HepG2 (cell line): ENCODE data around the gene LCE1C. TPM values are rescaled to one million over a fixed set of nuclear protein-coding genes. Genes with fewer than 3 reads are reported as not detected.

Experiments
- ATAC-seq: fragments of 200-7000 bp; cut with Tn5 transposase; 3 replicates; pipeline ENCODE4 v1.9.1; 2020; ENCODE audit warnings: mild to moderate bottlenecking, moderate library complexity
- BruUV-seq: library from RNA; stranded (reverse); fragments of 400-500 nt; replicated peaks from 2 replicates; lab custom pipeline; 2021; lab: Mats Ljungman, UMichigan
- CTCF ChIA-PET: fragments of 300-600 bp; formaldehyde crosslinking; extraction: SDS; loops from one replicate; lab custom pipeline; 2021; ENCODE audit warnings: low total read pairs, inconsistent platforms, low intra/inter-chr PET ratio; lab: Yijun Ruan, JAX
- POLR2A ChIA-PET: fragments of 350-600 bp; sonication (Branson Sonifier 250); formaldehyde crosslinking; loops from one replicate; lab custom pipeline; 2020; ENCODE audit warnings: antibody characterized with exemption, inconsistent platforms; lab: Yijun Ruan, JAX
- DNase-seq: peaks from one replicate; pipeline ENCODE4 v3.0.0-alpha.2; 2015; ENCODE audit warnings: low spot score
- FAIRE-seq: peaks from 3 replicates; lab custom pipeline; 2011; peaks lifted over from hg19 to GRCh38; lab: Jason Lieb, UNC
- H2AFZ ChIP-seq: one replicate; pipeline ENCODE4 v1.6.1; 2011; ENCODE audit warnings: low read length, inconsistent platforms
- H3K27ac ChIP-seq: fragments of 300-600 bp; 3 replicates; pipeline ENCODE4 v1.8.0; 2011; ENCODE audit warnings: mixed run types, mild to moderate bottlenecking, mixed read lengths, low read length, inconsistent platforms; ENCODE audit not compliant: insufficient read depth; ENCODE audit errors: extremely low read length
- H3K27me3 ChIP-seq, 2 experiments: fragments of 200-600 bp in 1 of 2; 2 replicates in 1 of 2; 3 replicates in 1 of 2; pipeline versions ENCODE4 v1.6.0 to v1.8.0; 2011; ENCODE audit warnings: low read length in 2 of 2, mild to moderate bottlenecking in 2 of 2, moderate library complexity in 2 of 2, inconsistent platforms in 1 of 2; ENCODE audit not compliant: insufficient read depth in 2 of 2, control insufficient read depth in 1 of 2
- H3K36me3 ChIP-seq, 2 experiments: fragments of 200-600 bp in 1 of 2; replicated peaks in 1 of 2; 2 replicates in 1 of 2; 3 replicates in 1 of 2; pipeline versions ENCODE4 v1.5.1 to v1.8.0; 2011; ENCODE audit warnings: low read length in 2 of 2, inconsistent platforms in 1 of 2; ENCODE audit not compliant: insufficient read depth in 2 of 2, control insufficient read depth in 1 of 2
- H3K4me1 ChIP-seq: 2 replicates; pipeline ENCODE4 v1.5.1; 2012; ENCODE audit warnings: low read length, inconsistent platforms; ENCODE audit not compliant: insufficient read depth
- H3K4me2 ChIP-seq: 2 replicates; pipeline ENCODE4 v1.6.0; 2011; ENCODE audit warnings: low read depth, low read length, inconsistent platforms
- H3K4me3 ChIP-seq, 3 experiments: fragments of 200-600 bp in 1 of 3; sonication (generic), shearing (Covaris generic) in 1 of 3; replicated peaks in 1 of 3; 2 replicates each; pipeline ENCODE4 v1.5.1; 2011 to 2016; ENCODE audit warnings: low read length in 3 of 3, inconsistent platforms in 2 of 3, low read depth in 2 of 3, mild to moderate bottlenecking in 2 of 3, control low read depth in 1 of 3, mixed read lengths in 1 of 3; ENCODE audit not compliant: insufficient read depth in 1 of 3
- H3K79me2 ChIP-seq: one replicate; pipeline ENCODE4 v1.6.1; 2011; ENCODE audit warnings: low read length, inconsistent platforms; ENCODE audit not compliant: insufficient read depth
- H3K9ac ChIP-seq: 2 replicates; pipeline ENCODE4 v1.6.0; 2011; ENCODE audit warnings: mild to moderate bottlenecking, low read depth, low read length, inconsistent platforms; ENCODE audit not compliant: insufficient read depth
- H3K9me3 ChIP-seq: 2 replicates; pipeline ENCODE4 v1.5.1; 2012; ENCODE audit warnings: mild to moderate bottlenecking, low read length
- H4K20me1 ChIP-seq: 2 replicates; pipeline ENCODE4 v1.6.0; 2011; ENCODE audit warnings: inconsistent platforms, mild to moderate bottlenecking, low read length, moderate library complexity; ENCODE audit not compliant: insufficient read depth
- HNF4A ChIP-seq: sonication (generic); formaldehyde crosslinking; IDR thresholded peaks from 2 replicates; pipeline ENCODE4 v1.4.0; 2020; ENCODE audit warnings: missing genetic modification reagents
- JUND ChIP-seq: sonication (generic); formaldehyde crosslinking; IDR thresholded peaks from 2 replicates; pipeline ENCODE4 v1.8.0; 2022; ENCODE audit warnings: mild to moderate bottlenecking, missing genetic modification reagents
- RBFOX2 ChIP-seq: fragments of 200-400 bp; formaldehyde crosslinking; IDR thresholded peaks from 2 replicates; pipeline ENCODE4 v1.6.1; 2017; ENCODE audit warnings: low read depth, mild to moderate bottlenecking, low read length
- SMAD9 ChIP-seq: sonication (generic); formaldehyde crosslinking; IDR thresholded peaks from 2 replicates; pipeline ENCODE4 v1.5.1; 2020; ENCODE audit warnings: mild to moderate bottlenecking, missing genetic modification reagents
- TARDBP ChIP-seq: sonication (generic); formaldehyde crosslinking; IDR thresholded peaks from 2 replicates; pipeline ENCODE4 v1.8.0; 2022; ENCODE audit warnings: mild to moderate bottlenecking, missing genetic modification reagents
- THAP11 ChIP-seq: IDR thresholded peaks from 2 replicates; pipeline ENCODE4 v1.6.1; 2016; ENCODE audit warnings: missing biosample characterization, missing genetic modification reagents
- ZNF225 ChIP-seq: sonication (generic); formaldehyde crosslinking; IDR thresholded peaks from 2 replicates; pipeline ENCODE4 v1.4.0; 2020; ENCODE audit warnings: mild to moderate bottlenecking, missing genetic modification reagents
- WGBS: methylation state at CpG from one replicate; pipeline ENCODE4 v1.1.6; 2017; ENCODE audit warnings: low lambda C conversion rate; 5-methylcytosine and 5-hydroxymethylcytosine counted together
- in situ Hi-C: cut with HindIII; loops from 2 replicates; pipeline ENCODE4 v1.10.0; 2017; ENCODE audit warnings: low pct_unique_long_range_greater_than_20kb; ENCODE audit not compliant: extremely low pct_ligation_motif_present
- intact Hi-C: fragments of 100-400 bp; cut with micrococcal nuclease; formaldehyde crosslinking; loops from one replicate; pipeline ENCODE4 v1.10.0; 2022; ENCODE audit not compliant: unreplicated experiment
- polyA plus RNA-seq, 8 experiments: library from polyadenylated mRNA; depleted of rRNA in 3 of 8; stranded (reverse) in 7 of 8; unstranded in 1 of 8; fragments of >200 nt; fragmentation: Illumina TruSeq in 4 of 8; extraction: Trizol in 4 of 8; gene quantifications; 2 replicates each; pipeline versions ENCODE4 v1.2.1 to v1.2.3, GENCODE V29; 2011 to 2016; ENCODE audit warnings: low read depth in 4 of 8, missing spikeins in 1 of 8, mixed read lengths in 1 of 8; ENCODE audit not compliant: insufficient read depth in 1 of 8
- total RNA-seq, 5 experiments: library from RNA; depleted of rRNA; stranded (reverse); fragments of >200 nt; fragmentation: Illumina TruSeq; extraction: Trizol; gene quantifications; 2 replicates each; pipeline ENCODE4 v1.2.3, GENCODE V29; 2016; ENCODE audit warnings: low read depth in 1 of 5
- TF ChIP-seq, protein P1 (sequence below): sonication (generic); formaldehyde crosslinking; IDR thresholded peaks from 2 replicates; pipeline ENCODE4 v1.4.0; 2020; ENCODE audit warnings: missing genetic modification reagents, low read depth, mild to moderate bottlenecking, borderline replicate concordance
- TF ChIP-seq, protein P2 (sequence below): sonication (generic); formaldehyde crosslinking; IDR thresholded peaks from 2 replicates; pipeline ENCODE4 v1.5.1; 2020; ENCODE audit warnings: mild to moderate bottlenecking, moderate library complexity, missing genetic modification reagents
- TF ChIP-seq, protein P3 (sequence below): sonication (generic); formaldehyde crosslinking; IDR thresholded peaks from 2 replicates; pipeline ENCODE4 v1.5.0; 2020; ENCODE audit warnings: mild to moderate bottlenecking, low read depth, missing genetic modification reagents, borderline replicate concordance

LCE1C gene
- total and polyA plus RNA-seq, 2 of the 13 experiments (the other 11 are each of a cell fraction or from before 2014, with no cell fraction given) = not detected

DNA sequence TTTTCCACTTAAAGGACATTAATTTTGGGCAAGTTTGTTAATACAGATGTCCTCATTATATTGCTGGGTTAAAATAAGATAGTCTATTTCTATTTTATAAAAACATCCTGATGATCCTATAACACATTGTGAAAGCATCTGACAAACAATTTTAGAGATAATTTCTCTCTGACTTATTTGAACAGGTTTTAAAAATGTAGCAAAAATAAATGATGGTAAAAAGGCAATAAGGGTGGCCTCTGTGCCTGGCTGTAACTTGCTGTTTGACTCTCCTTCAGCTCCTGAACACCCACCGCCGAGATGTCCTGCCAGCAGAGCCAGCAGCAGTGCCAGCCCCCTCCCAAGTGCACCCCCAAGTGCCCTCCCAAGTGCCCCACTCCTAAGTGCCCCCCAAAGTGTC, 20.7 kb upstream of the LCE1C start, which contains the start of gene LCE1A:
LCE1A (plus strand) TSS at position 301 of the 400 bp plus-strand sequence; CDS start at position 301, 0 bp downstream.
- Histone ChIP-seq H3K4me2 (no peak within 1 kb of the TSS), H3K9ac (no peak within 1 kb of the TSS), H3K9me3 (no peaks in the 10 kb centered on the region), H4K20me1 (no peaks in the 10 kb centered on the region), H3K27me3 (no peaks in the 10 kb centered on the region), H2AFZ (no peak within 1 kb of the TSS)
- CTCF ChIA-PET = no interaction called here
- intact Hi-C loops = no loop called here
- FAIRE-seq = no peak
- BruUV-seq = no TSS peak
- TF ChIP-seq THAP11 (CRISPR knock-in tag) (no peak), TARDBP (CRISPR knock-in tag) (no peak), HNF4A (CRISPR knock-in tag) (no peak), ZNF225 (CRISPR knock-in tag) (no peak), JUND (CRISPR knock-in tag) (no peak), SMAD9 (CRISPR knock-in tag) (no peak), RBFOX2 (no peak)
- TF ChIP-seq, protein P1, sequence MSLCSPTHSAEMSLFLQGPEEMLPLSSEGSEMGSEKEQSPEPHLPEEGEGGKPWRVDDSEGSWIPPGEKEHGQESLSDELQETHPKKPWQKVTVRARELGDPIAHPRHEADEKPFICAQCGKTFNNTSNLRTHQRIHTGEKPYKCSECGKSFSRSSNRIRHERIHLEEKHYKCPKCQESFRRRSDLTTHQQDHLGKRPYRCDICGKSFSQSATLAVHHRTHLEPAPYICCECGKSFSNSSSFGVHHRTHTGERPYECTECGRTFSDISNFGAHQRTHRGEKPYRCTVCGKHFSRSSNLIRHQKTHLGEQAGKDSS = no peak
- TF ChIP-seq, protein P2, sequence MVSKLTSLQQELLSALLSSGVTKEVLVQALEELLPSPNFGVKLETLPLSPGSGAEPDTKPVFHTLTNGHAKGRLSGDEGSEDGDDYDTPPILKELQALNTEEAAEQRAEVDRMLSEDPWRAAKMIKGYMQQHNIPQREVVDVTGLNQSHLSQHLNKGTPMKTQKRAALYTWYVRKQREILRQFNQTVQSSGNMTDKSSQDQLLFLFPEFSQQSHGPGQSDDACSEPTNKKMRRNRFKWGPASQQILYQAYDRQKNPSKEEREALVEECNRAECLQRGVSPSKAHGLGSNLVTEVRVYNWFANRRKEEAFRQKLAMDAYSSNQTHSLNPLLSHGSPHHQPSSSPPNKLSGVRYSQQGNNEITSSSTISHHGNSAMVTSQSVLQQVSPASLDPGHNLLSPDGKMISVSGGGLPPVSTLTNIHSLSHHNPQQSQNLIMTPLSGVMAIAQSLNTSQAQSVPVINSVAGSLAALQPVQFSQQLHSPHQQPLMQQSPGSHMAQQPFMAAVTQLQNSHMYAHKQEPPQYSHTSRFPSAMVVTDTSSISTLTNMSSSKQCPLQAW = no peak
- TF ChIP-seq, protein P3, sequence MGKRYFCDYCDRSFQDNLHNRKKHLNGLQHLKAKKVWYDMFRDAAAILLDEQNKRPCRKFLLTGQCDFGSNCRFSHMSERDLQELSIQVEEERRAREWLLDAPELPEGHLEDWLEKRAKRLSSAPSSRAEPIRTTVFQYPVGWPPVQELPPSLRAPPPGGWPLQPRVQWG (CRISPR knock-in tag) = no peak
- TF ChIP-seq, all 625 proteins: peak for 0
- in situ Hi-C loops = no loop called here
- H3K79me2 ChIP-seq = no peaks in the 10 kb centered on the region
- no peaks in the 10 kb centered on the region for H3K36me3 ChIP-seq
- no peak within 1 kb of the TSS for H3K4me3 ChIP-seq
- no peak within 1 kb of the TSS for H3K27ac ChIP-seq
- DNase-seq = no peak
- ATAC-seq = no peak
- 0% methylated on average over 2 of the region's 2 CpGs for WGBS
- H3K4me1 ChIP-seq = no peaks in the 10 kb centered on the region
- POLR2A ChIA-PET = no interaction called here
